Measurements from ENCODE around the gene TNKS2.
"Not testable (repeated sequence)": the region's sequence is repeated elsewhere in the genome, so short reads cannot be mapped to it uniquely, and the experiment has no call there.

TNKS2 gene

GRCh38 chr10:91797048-91797690, 1.1 kb upstream of the TNKS2 start:
- DNase-seq, result peak; percentile 1

GRCh38 chr10:91798649-91799611, 704 bp downstream of the TNKS2 start:
- DNase-seq, result peak; percentile 58

- DNase-seq, result no peak
These were observed 1.4 kb downstream of the TNKS2 start for GRCh38 chr10:91799612-91799975.

- no peak for DNase-seq
These were observed 2.0 kb downstream of the TNKS2 start for GRCh38 chr10:91800182-91800581.

GRCh38 chr10:91800756-91801155, 2.5 kb downstream of the TNKS2 start:
- DNase-seq, result no peak

GRCh38 chr10:91803386-91804125, 5.3 kb downstream of the TNKS2 start:
- no peak for DNase-seq

DNA sequence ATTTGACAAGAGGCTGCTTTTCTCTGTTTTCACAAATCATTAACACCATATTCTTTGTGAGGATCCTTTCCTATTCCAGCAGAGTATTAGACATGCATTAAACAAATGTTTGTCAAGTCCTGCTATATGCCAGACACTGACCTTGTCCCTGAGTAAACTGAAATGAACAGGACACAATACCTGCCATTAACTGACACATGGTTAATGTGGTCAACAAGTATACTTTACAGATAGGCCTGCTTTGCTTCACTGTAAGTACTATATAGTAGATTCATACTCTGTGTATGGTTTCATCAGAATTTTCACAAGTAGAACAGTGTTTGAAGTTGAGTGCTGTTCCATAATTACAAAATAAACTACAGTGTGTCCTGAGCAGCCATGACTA, 5.9 kb downstream of the TNKS2 start:
- no peak for DNase-seq

DNA sequence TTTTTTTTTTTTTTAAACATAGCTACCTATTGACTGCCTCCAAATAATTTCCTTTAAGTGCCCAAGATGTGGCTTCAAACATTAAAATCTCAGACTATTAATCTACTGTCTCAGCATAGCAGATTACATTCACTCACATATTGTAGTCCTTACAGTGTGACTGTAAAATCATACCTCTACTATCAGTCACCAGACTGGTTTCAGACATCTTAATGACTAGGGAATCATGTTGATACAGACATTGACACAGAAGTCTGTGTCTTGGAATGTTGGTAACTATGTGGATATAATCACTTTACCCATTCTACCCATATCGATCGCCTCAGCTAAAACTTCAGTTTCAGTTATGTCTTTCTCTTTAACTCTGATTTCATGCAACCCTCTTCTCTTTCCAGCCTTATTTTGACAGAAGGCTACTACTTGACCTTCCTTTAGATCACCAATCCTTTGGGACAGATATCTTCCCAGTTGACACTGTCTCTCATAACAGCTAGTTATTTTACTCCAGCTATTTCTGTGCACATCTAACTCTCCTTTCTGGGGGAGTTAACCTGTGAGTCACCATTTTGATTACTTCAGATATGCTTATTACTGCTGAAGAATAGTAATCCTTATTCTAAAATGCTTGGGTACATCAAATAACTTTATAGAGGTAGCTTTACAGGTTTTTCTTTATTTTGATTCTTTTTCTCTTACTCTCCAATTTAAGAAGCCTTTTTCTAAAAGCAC, 7.0 kb downstream of the TNKS2 start:
- DNase-seq, result no peak

- DNase-seq, result not testable (repeated sequence)
These were observed 9.0 kb downstream of the TNKS2 start for GRCh38 chr10:91807264-91807663.

DNA sequence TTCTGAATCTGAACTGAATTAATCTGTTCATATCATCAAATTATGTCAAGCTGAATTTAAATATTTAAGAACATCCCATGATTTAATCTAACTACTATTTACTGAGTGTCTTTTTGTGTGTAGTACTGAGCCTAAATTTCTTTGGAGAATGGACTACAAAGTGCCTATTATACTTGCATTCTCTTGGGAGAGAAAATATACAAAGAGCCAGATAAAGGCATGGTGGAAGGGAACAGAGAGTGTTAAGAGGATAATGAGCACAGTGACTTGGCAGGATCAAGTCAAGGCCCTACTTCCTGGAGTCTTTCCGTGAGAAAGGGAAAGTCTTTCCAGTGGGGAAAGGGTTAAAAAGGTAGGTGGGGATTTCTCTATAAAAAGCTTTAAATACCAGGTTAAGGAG, 15.0 kb downstream of the TNKS2 start:
- no peak for DNase-seq

DNA sequence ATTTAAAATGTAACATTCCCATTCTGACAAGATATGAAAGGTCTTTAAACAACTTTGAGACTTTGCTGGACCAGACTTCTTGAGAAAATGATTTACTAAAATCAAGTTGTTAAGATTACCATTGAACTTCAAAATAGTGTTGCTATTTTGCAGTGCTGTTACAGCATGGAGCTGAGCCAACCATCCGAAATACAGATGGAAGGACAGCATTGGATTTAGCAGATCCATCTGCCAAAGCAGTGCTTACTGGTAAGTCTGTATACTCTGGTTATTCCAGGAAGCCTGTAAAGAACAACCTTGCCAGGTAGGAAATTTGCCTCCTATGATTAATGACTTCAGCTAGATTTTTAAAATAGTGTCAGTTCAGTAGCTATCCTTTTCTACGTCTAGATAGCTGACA, 18.8 kb downstream of the TNKS2 start:
- no peak for DNase-seq

GRCh38 chr10:91820144-91820543, 21.9 kb downstream of the TNKS2 start:
- no peak for DNase-seq

- DNase-seq, result no peak
These were observed 25.9 kb downstream of the TNKS2 start for GRCh38 chr10:91824076-91824475.

DNA sequence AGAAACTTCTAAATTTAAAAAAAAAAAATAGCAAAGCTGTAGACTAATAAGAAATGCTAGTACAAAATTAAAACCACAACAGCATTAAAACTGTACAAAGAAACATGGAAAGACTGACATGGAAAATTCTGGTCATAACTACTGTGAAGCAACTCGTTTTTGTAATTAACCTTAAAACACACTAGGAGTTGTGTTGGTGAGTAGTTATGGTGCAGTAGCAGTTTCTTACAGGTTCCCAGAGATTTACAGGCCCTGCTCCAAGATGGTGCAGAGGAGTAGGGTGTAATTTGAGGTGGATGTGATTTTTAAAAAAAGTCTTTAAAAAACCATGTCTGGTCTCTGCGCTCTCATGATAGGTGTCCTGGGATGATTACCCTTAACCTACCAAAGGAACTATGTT, 31.0 kb downstream of the TNKS2 start:
- DNase-seq, result no peak

GRCh38 chr10:91838199-91838598, 40.0 kb downstream of the TNKS2 start:
- peak; percentile 96 for DNase-seq

- DNase-seq, result no peak
These were observed 44.9 kb downstream of the TNKS2 start for GRCh38 chr10:91843083-91843482.

DNA sequence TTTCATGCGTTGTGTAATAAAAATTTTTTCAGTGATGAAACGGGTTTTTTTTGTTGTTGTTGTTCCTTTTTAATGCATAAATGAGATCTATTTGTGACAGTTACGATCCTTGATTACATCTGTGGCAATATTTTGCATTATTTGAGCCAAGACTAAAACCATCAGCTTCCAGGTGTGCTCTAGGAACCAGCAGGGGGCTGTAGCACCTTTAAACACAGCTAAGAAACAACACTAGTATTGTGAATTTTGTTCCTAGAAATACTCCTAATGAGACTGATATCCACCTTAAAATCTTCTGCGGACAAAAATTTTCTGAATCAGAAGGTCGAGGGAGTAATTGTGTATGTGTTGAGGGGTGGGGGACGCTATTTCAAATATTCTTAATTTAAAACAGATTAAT, 58.4 kb downstream of the TNKS2 start:
- DNase-seq, result peak; percentile 5

DNA sequence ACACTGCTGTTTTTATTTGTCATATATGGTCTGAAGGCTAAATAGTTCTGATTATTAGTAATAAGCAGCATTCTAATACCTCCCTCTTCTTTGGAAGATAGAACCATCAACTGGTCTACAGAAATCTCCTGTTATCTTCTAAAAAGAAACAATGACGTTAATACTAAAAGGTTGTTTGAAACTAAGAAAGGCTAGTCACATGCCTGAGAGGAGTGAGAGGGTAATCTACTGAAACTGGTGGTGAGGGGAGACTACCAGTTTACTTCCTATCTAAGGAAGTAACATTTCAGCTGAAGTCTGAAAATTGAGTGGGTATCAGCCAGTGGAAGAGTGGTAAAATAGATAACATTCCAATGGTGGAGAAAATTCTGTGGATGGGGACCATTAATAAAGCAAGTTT, 62.7 kb downstream of the TNKS2 start:
- DNase-seq, result no peak

GRCh38 chr10:91864099-91864498, 65.9 kb downstream of the TNKS2 start:
- no peak for DNase-seq

GRCh38 chr10:91864744-91865143, 66.5 kb downstream of the TNKS2 start:
- no peak for DNase-seq

DNA sequence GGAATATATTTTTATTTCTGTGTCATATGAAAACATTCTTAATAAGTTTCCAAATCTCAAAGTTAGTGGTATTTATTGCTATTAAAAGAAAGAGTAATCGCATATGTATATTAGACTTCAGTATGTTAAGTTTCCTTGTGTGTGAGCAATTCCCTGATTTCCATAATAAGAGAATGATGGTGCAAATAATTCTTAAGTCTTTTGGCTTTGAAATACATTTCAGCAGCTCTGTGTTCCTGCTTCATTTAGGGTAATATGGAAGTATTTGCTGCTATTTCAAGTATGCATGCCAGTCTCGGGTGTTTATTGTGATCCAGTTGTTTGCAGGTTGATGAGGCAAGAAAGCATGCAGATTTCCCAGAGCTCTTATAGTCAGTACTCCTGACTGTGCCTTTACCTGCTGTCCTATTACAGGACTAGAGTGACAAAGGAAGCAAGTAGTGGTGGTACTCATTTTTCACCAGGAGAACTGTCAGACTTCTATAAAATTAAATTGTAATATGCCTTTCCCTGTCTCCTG, 67.4 kb downstream of the TNKS2 start:
- DNase-seq, result no peak

- no peak for DNase-seq
These were observed 76.9 kb downstream of the TNKS2 start for GRCh38 chr10:91875156-91875555.

DNA sequence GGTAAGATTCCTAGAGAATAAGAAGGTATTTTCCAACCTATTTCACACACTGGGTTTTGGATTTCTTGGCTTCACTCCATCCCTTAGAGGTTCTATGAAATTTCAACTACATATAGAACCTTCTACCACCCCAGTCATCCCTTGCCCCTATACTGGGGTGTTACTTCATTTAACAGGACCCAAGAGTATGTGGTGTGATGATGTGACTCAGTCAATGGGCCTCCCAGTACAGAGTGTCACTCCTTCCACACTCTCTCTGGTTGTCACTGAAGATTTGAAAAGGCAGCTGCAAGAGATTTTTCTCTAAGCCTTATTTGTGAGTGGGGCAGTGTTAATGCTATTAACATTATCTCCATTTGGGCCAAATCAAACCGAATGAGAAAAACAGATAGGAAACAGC, 77.6 kb downstream of the TNKS2 start:
- peak; percentile 55 for DNase-seq
